H1 (cell line): Measurements from ENCODE around the gene SH3GL2.

Source experiments
- MAX ChIP-seq: IDR thresholded peaks from 2 replicates; pipeline ENCODE4 v1.6.1; 2012; ENCODE audit warnings: inconsistent platforms
- POLR2A ChIP-seq, 2 experiments: IDR thresholded peaks; 1 replicate in 1 of 2; 2 replicates in 1 of 2; pipeline ENCODE4 v1.6.1; 2011; ENCODE audit warnings: low read depth in 2 of 2, low read length in 2 of 2, mild to moderate bottlenecking in 2 of 2; ENCODE audit errors: control extremely low read depth in 1 of 2
- SRF ChIP-seq: IDR thresholded peaks from 2 replicates; pipeline ENCODE4 v1.6.1; 2011; ENCODE audit warnings: mild to moderate bottlenecking, low read depth, low read length, moderate library complexity
- YY1 ChIP-seq: IDR thresholded peaks from 2 replicates; pipeline ENCODE4 v1.6.1; 2011; ENCODE audit warnings: low read depth, mild to moderate bottlenecking, low read length

- TF ChIP-seq POLR2A (IDR thresholded peaks at IDR 0.05; ENCODE audit: control extremely low read depth in 1 of 2, low read depth in 2 of 2, low read length in 2 of 2) (no peak), SRF (no peak), MAX (no peak), YY1 (no peak)
These were observed 198.6 kb downstream of the SH3GL2 start for GRCh38 chr9:17777465-17777864.
